ENCODE data around the gene STK32A. TPM values are rescaled to one million over a fixed set of nuclear protein-coding genes. Genes with fewer than 3 reads are reported as not detected.

STK32A gene
- total and polyA plus RNA-seq, 2 experiments from 2014 or later = 2.4 to 2.8 TPM

DNA sequence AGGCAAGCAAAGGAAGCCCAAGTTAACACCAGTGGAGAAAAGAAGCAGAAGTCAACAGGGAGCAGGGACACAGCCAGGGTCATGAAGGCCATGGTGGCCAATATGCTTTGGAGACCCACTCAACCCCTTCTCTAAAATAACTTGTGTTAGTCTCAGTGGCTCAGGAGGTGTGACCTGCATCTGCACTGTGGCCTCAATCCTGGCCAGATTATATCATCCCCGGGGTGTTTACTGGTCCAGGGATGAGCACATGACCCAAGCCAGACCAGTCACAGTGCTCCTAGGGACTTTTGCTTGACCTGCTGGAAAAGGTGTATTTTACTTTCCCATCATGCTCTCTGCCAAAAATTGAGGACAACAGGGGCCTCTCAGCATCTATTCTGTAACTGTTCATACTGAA lies 169.9 kb downstream of the STK32A start:
- H3K36me3 ChIP-seq (ENCODE audit: insufficient read depth) = peaks cover 95% of the 10 kb centered on the region
- H3K4me2 ChIP-seq = no peak overlapping the region
- peak overlapping the region; percentile 64; the same call in 1 of the 2 replicates for H3K27ac ChIP-seq (ENCODE audit: low read depth)
- H3K27me3 ChIP-seq (ENCODE audit: insufficient read depth) = no peaks in the 10 kb centered on the region
- peaks cover 37% of the 10 kb centered on the region for H4K20me1 ChIP-seq (replicated peaks; ENCODE audit: insufficient read depth)
- no peak overlapping the region for H3K4me3 Mint-ChIP-seq
- H3K4me1 ChIP-seq (ENCODE audit: insufficient read depth) = no peaks in the 10 kb centered on the region
- H3K27me3 Mint-ChIP-seq (ENCODE audit: insufficient read depth, low read depth, poor library complexity) = peaks cover 2% of the 10 kb centered on the region
- no peak overlapping the region for H3K4me3 ChIP-seq
- peaks cover 96% of the 10 kb centered on the region for H3K36me3 Mint-ChIP-seq (ENCODE audit: low read depth)
- H3K79me2 ChIP-seq (replicated peaks; ENCODE audit: insufficient read depth) = 0 out of 2 replicates have a peak, but pooled peaks cover 19% of the 10 kb centered on the region
- TF ChIP-seq, protein P1, sequence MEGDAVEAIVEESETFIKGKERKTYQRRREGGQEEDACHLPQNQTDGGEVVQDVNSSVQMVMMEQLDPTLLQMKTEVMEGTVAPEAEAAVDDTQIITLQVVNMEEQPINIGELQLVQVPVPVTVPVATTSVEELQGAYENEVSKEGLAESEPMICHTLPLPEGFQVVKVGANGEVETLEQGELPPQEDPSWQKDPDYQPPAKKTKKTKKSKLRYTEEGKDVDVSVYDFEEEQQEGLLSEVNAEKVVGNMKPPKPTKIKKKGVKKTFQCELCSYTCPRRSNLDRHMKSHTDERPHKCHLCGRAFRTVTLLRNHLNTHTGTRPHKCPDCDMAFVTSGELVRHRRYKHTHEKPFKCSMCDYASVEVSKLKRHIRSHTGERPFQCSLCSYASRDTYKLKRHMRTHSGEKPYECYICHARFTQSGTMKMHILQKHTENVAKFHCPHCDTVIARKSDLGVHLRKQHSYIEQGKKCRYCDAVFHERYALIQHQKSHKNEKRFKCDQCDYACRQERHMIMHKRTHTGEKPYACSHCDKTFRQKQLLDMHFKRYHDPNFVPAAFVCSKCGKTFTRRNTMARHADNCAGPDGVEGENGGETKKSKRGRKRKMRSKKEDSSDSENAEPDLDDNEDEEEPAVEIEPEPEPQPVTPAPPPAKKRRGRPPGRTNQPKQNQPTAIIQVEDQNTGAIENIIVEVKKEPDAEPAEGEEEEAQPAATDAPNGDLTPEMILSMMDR (conservative IDR thresholded peaks at IDR 0.05; ENCODE audit: low read depth in 2 of 2) = no peak
- TF ChIP-seq, protein P2, sequence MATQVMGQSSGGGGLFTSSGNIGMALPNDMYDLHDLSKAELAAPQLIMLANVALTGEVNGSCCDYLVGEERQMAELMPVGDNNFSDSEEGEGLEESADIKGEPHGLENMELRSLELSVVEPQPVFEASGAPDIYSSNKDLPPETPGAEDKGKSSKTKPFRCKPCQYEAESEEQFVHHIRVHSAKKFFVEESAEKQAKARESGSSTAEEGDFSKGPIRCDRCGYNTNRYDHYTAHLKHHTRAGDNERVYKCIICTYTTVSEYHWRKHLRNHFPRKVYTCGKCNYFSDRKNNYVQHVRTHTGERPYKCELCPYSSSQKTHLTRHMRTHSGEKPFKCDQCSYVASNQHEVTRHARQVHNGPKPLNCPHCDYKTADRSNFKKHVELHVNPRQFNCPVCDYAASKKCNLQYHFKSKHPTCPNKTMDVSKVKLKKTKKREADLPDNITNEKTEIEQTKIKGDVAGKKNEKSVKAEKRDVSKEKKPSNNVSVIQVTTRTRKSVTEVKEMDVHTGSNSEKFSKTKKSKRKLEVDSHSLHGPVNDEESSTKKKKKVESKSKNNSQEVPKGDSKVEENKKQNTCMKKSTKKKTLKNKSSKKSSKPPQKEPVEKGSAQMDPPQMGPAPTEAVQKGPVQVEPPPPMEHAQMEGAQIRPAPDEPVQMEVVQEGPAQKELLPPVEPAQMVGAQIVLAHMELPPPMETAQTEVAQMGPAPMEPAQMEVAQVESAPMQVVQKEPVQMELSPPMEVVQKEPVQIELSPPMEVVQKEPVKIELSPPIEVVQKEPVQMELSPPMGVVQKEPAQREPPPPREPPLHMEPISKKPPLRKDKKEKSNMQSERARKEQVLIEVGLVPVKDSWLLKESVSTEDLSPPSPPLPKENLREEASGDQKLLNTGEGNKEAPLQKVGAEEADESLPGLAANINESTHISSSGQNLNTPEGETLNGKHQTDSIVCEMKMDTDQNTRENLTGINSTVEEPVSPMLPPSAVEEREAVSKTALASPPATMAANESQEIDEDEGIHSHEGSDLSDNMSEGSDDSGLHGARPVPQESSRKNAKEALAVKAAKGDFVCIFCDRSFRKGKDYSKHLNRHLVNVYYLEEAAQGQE (IDR thresholded peaks at IDR 0.05; ENCODE audit: unreplicated experiment) = no peak
- no peak for TF ChIP-seq EZH2phosphoT487 (IDR thresholded peaks at IDR 0.05; ENCODE audit: unreplicated experiment)
- TF ChIP-seq JUNB (IDR thresholded peaks at IDR 0.05; ENCODE audit: unreplicated experiment) = no peak
- TF ChIP-seq POLR2AphosphoS5 (IDR thresholded peaks at IDR 0.05; ENCODE audit: low read depth) = no peak
- TF ChIP-seq, protein P3, sequence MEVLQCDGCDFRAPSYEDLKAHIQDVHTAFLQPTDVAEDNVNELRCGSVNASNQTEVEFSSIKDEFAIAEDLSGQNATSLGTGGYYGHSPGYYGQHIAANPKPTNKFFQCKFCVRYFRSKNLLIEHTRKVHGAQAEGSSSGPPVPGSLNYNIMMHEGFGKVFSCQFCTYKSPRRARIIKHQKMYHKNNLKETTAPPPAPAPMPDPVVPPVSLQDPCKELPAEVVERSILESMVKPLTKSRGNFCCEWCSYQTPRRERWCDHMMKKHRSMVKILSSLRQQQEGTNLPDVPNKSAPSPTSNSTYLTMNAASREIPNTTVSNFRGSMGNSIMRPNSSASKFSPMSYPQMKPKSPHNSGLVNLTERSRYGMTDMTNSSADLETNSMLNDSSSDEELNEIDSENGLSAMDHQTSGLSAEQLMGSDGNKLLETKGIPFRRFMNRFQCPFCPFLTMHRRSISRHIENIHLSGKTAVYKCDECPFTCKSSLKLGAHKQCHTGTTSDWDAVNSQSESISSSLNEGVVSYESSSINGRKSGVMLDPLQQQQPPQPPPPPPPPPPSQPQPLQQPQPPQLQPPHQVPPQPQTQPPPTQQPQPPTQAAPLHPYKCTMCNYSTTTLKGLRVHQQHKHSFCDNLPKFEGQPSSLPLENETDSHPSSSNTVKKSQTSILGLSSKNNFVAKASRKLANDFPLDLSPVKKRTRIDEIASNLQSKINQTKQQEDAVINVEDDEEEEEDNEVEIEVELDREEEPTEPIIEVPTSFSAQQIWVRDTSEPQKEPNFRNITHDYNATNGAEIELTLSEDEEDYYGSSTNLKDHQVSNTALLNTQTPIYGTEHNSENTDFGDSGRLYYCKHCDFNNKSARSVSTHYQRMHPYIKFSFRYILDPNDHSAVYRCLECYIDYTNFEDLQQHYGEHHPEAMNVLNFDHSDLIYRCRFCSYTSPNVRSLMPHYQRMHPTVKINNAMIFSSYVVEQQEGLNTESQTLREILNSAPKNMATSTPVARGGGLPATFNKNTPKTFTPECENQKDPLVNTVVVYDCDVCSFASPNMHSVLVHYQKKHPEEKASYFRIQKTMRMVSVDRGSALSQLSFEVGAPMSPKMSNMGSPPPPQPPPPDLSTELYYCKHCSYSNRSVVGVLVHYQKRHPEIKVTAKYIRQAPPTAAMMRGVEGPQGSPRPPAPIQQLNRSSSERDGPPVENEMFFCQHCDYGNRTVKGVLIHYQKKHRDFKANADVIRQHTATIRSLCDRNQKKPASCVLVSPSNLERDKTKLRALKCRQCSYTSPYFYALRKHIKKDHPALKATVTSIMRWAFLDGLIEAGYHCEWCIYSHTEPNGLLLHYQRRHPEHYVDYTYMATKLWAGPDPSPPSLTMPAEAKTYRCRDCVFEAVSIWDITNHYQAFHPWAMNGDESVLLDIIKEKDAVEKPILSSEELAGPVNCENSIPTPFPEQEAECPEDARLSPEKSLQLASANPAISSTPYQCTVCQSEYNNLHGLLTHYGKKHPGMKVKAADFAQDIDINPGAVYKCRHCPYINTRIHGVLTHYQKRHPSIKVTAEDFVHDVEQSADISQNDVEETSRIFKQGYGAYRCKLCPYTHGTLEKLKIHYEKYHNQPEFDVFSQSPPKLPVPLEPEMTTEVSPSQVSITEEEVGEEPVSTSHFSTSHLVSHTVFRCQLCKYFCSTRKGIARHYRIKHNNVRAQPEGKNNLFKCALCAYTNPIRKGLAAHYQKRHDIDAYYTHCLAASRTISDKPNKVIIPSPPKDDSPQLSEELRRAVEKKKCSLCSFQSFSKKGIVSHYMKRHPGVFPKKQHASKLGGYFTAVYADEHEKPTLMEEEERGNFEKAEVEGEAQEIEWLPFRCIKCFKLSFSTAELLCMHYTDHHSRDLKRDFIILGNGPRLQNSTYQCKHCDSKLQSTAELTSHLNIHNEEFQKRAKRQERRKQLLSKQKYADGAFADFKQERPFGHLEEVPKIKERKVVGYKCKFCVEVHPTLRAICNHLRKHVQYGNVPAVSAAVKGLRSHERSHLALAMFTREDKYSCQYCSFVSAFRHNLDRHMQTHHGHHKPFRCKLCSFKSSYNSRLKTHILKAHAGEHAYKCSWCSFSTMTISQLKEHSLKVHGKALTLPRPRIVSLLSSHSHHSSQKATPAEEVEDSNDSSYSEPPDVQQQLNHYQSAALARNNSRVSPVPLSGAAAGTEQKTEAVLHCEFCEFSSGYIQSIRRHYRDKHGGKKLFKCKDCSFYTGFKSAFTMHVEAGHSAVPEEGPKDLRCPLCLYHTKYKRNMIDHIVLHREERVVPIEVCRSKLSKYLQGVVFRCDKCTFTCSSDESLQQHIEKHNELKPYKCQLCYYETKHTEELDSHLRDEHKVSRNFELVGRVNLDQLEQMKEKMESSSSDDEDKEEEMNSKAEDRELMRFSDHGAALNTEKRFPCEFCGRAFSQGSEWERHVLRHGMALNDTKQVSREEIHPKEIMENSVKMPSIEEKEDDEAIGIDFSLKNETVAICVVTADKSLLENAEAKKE (CRISPR knock-in tag; IDR thresholded peaks at IDR 0.05) = no peak
- no peak for TF ChIP-seq STAT1 (IDR thresholded peaks at IDR 0.05; ENCODE audit: unreplicated experiment)
- no peak for TF ChIP-seq NANOG (IDR thresholded peaks at IDR 0.05; ENCODE audit: borderline replicate concordance)
- no peak for TF ChIP-seq ZNF331 (CRISPR knock-in tag; IDR thresholded peaks at IDR 0.05; ENCODE audit: low read depth)
- TF ChIP-seq ZNF114 (CRISPR knock-in tag; IDR thresholded peaks at IDR 0.05) = no peak
- TF ChIP-seq EZH2 (IDR thresholded peaks at IDR 0.05; ENCODE audit: low read depth, unreplicated experiment) = no peak
- no peak for TF ChIP-seq CREB1 (CRISPR knock-in tag; IDR thresholded peaks at IDR 0.05; ENCODE audit: low read depth)
- TF ChIP-seq, protein P4, sequence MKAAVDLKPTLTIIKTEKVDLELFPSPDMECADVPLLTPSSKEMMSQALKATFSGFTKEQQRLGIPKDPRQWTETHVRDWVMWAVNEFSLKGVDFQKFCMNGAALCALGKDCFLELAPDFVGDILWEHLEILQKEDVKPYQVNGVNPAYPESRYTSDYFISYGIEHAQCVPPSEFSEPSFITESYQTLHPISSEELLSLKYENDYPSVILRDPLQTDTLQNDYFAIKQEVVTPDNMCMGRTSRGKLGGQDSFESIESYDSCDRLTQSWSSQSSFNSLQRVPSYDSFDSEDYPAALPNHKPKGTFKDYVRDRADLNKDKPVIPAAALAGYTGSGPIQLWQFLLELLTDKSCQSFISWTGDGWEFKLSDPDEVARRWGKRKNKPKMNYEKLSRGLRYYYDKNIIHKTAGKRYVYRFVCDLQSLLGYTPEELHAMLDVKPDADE (IDR thresholded peaks at IDR 0.05) = no peak
- no peak overlapping the region for H2AFZ ChIP-seq
- ATAC-seq (no peak), DNase-seq (ENCODE audit: low spot score) (no peak)
- H3K4me1 Mint-ChIP-seq = no peaks in the 10 kb centered on the region
- no peaks in the 10 kb centered on the region for H3K9me3 Mint-ChIP-seq
- no peak overlapping the region for H3K27ac Mint-ChIP-seq
- peaks cover 29% of the 10 kb centered on the region for H3F3A ChIP-seq (replicated peaks; ENCODE audit: low read depth)
- no peaks in the 10 kb centered on the region for H3K9me2 ChIP-seq (ENCODE audit: insufficient read depth)
